AG10803 (cell line): ENCODE measurements around the gene FBN1.

ENCODE experiments used
- DNase-seq: peaks from one replicate; pipeline ENCODE4 v3.0.0; 2010; ENCODE audit warnings: low read depth
- H3K4me3 ChIP-seq: 2 replicates; pipeline ENCODE4 v1.5.1; 2011; ENCODE audit warnings: mild to moderate bottlenecking, low read length, control low read depth
- TF ChIP-seq, protein P1 (sequence below): conservative IDR thresholded peaks from 2 replicates; pipeline ENCODE4 v1.5.1; 2011; ENCODE audit warnings: mild to moderate bottlenecking, low read length, control low read depth, inconsistent platforms

The FBN1 gene

DNA sequence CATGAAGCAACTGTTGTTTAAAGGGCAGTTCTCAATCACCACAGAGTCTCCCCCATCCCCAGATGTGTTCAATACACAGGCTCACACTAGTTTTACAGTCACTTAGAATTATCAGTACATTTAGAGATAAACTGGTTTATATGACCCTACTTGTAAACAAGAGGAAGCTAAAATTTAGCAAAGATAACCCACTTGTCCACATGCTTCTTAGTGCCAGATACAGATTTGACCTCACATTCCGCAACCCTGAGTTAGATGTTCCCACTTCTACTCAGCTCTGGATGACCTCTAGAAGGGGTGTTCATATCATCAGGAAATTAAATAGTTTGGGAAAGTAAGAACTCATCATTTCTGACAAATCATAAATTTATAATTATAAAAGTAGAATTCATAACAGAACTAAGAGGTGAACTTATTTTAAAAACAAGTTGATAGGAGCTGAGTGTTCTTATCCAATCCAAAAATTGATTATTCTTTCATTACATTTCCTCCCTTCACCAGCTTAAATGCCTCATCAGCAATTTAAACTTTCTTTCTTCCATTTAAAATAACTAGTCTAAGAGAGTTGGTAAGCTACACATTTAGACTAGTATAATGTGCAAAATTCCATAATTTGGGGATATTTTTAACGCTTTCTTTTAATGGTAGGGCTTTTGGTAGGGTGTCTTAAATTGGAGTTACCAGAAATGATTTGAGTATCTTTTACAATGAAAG is 131.2 kb downstream of the FBN1 start:
- no peak overlapping the region for H3K4me3 ChIP-seq
- no peak for DNase-seq
- TF ChIP-seq, protein P1, sequence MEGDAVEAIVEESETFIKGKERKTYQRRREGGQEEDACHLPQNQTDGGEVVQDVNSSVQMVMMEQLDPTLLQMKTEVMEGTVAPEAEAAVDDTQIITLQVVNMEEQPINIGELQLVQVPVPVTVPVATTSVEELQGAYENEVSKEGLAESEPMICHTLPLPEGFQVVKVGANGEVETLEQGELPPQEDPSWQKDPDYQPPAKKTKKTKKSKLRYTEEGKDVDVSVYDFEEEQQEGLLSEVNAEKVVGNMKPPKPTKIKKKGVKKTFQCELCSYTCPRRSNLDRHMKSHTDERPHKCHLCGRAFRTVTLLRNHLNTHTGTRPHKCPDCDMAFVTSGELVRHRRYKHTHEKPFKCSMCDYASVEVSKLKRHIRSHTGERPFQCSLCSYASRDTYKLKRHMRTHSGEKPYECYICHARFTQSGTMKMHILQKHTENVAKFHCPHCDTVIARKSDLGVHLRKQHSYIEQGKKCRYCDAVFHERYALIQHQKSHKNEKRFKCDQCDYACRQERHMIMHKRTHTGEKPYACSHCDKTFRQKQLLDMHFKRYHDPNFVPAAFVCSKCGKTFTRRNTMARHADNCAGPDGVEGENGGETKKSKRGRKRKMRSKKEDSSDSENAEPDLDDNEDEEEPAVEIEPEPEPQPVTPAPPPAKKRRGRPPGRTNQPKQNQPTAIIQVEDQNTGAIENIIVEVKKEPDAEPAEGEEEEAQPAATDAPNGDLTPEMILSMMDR, result no peak

DNA sequence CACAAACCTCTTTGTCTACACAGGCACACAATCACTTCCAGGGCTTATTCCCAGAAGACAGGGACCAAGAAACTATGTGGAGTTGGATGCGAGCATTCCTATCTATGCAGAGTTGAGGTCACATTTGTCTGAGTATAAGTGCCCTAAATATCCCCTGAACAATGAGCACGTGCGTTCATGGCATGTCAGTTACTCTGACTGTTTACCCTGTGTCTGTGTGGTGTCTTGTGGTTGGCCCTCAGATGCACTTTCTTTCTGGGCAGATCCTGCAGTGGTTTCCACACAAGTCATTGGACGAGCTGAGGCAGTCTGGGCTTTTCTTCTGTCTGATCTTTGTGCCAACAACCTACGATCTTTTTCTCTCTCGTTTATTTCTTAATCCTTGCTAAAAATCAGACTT is 134.5 kb downstream of the FBN1 start:
- H3K4me3 ChIP-seq, result no peak overlapping the region
- DNase-seq, result peak; percentile 73
- TF ChIP-seq, protein P1, result no peak

- peak; percentile 64 for DNase-seq
- TF ChIP-seq, protein P1, result peak; percentile 72
- H3K4me3 ChIP-seq, result no peak overlapping the region
Measured at GRCh38 chr15:48507416-48508065, 138.0 kb downstream of the FBN1 start.

DNA sequence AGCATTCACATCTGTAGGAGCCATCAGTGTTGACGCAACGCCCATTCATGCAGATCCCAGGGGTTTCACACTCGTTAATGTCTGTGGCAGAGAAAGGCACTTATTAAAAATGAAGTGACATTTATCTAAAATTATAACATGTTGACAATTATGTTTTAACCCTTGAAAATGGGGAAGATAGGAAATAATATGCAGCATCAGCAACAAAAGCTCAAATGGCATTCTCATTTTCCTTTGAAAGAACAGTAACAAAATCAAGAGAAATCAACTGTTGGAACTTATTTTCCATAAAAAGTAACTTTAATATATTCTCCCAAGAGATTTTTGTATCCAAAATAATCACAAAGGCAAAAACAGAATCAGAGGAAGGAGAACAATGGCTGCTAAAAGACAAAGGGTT is 140.4 kb downstream of the FBN1 start:
- H3K4me3 ChIP-seq, result no peak overlapping the region
- no peak for DNase-seq
- TF ChIP-seq, protein P1, result no peak

- TF ChIP-seq, protein P1, result no peak
- H3K4me3 ChIP-seq, result no peak overlapping the region
- peak; percentile 62 for DNase-seq
Measured at GRCh38 chr15:48501208-48501607, 144.3 kb downstream of the FBN1 start.

GRCh38 chr15:48500595-48500994 is 144.9 kb downstream of the FBN1 start:
- TF ChIP-seq, protein P1, result no peak
- DNase-seq, result peak; percentile 87

DNA sequence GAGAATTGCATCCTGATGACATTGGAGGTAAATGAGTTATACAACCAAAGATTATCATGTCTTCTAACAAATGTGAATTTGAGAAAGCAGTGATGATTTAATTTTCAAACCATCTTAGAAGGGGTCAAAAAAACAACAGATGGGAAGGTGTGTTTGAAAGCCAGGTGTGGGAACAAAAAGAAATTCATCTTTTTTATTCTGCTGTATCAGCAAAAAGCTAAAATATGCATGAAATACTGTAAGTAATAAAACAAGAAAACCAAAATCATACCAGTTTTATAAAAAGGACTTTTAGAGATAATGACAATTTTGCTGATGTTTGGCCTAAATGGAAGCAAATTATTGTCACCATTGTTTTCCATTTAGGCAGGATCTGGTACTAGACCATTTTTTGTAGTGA is 145.5 kb downstream of the FBN1 start:
- no peak overlapping the region for H3K4me3 ChIP-seq
- TF ChIP-seq, protein P1, result no peak
- DNase-seq, result no peak

More at GRCh38 chr15:48500595-48500994, 144.9 kb downstream of the FBN1 start:
- no peak overlapping the region for H3K4me3 ChIP-seq
